Stimulated activated CD4-positive, alpha-beta T cell treated with anti-CD3 and anti-CD28 coated beads, Interleukin-1b, Interleukin-23, amount 100 ng/mL, for 1 hour (primary cell): Measurements from ENCODE around the gene VASH1.
A peak's percentile ranks its signal among the peaks of the same experiment; 100 is the strongest.

ENCODE experiments used
- DNase-seq, 2 donors: peaks; one replicate each; pipeline ENCODE4 v3.0.0-alpha.2; 2020; ENCODE audit warnings: low read depth in 2 of 2

The VASH1 gene

GRCh38 chr14:76742966-76743365, 18.3 kb upstream of the VASH1 start:
- no peak for DNase-seq

GRCh38 chr14:76752744-76753143, 8.5 kb upstream of the VASH1 start:
- no peak for DNase-seq

GRCh38 chr14:76753541-76754198, 7.6 kb upstream of the VASH1 start:
- no peak for DNase-seq

- no peak for DNase-seq
Measured at GRCh38 chr14:76754586-76754985, 6.7 kb upstream of the VASH1 start.

- DNase-seq: no peak
Measured at GRCh38 chr14:76755610-76756370, 5.5 kb upstream of the VASH1 start.

- no peak for DNase-seq
Measured at GRCh38 chr14:76756371-76756750, 4.9 kb upstream of the VASH1 start.

- no peak for DNase-seq
Measured at GRCh38 chr14:76759589-76759988, 1.7 kb upstream of the VASH1 start.

GRCh38 chr14:76760331-76761135, 735 bp upstream of the VASH1 start:
- DNase-seq: no peak

GRCh38 chr14:76761960-76762410, 717 bp downstream of the VASH1 start:
- DNase-seq: no peak

- DNase-seq: no peak
Measured at GRCh38 chr14:76762411-76763095, 1.3 kb downstream of the VASH1 start.

- no peak for DNase-seq
Measured at GRCh38 chr14:76763096-76764041, 2.1 kb downstream of the VASH1 start.

- no peak for DNase-seq
Measured at GRCh38 chr14:76765461-76765931, 4.2 kb downstream of the VASH1 start.

GRCh38 chr14:76767681-76768656, 6.7 kb downstream of the VASH1 start:
- peak in 1 of 2 donors; percentile 58 for DNase-seq

GRCh38 chr14:76768671-76769500, 7.6 kb downstream of the VASH1 start:
- no peak for DNase-seq

GRCh38 chr14:76769636-76770292, 8.5 kb downstream of the VASH1 start:
- no peak for DNase-seq

- no peak for DNase-seq
Measured at GRCh38 chr14:76770521-76771436, 9.5 kb downstream of the VASH1 start.

GRCh38 chr14:76771437-76771980, 10.2 kb downstream of the VASH1 start:
- no peak for DNase-seq
